Stimulated activated naive CD8-positive, alpha-beta T cell treated with anti-CD3 and anti-CD28 coated beads, Interleukin-15, Interleukin-2, amounts not matched to agents 100 U/mL and 50 U/mL, for 24 hours (primary cell): ENCODE measurements around the gene DNAH9.
A peak's percentile ranks its signal among the peaks of the same experiment; 100 is the strongest.

Source experiments
- ATAC-seq: fragments of 150-1000 bp; cut with Tn5 transposase; one replicate; pipeline ENCODE4 v1.10.0; 2021
- DNase-seq: peaks from one replicate; pipeline ENCODE4 v3.0.0; 2021

Gene DNAH9

GRCh38 chr17:11986179-11986941 lies 388.1 kb downstream of the DNAH9 start:
- ATAC-seq, result no peak
- DNase-seq, result no peak

- DNase-seq, result no peak
- no peak for ATAC-seq
Measured at GRCh38 chr17:11986942-11987329, 388.7 kb downstream of the DNAH9 start.

GRCh38 chr17:11990363-11990983 lies 392.2 kb downstream of the DNAH9 start:
- ATAC-seq, result no peak
- no peak for DNase-seq

GRCh38 chr17:11991461-11991860 lies 393.2 kb downstream of the DNAH9 start:
- ATAC-seq (no peak), DNase-seq (no peak)

- DNase-seq (no peak), ATAC-seq (peak; percentile 58)
Measured at GRCh38 chr17:11996722-11997146, 398.5 kb downstream of the DNAH9 start.

- ATAC-seq (peak; percentile 99), DNase-seq (peak; percentile 97)
Measured at GRCh38 chr17:11997147-11997971, 399.1 kb downstream of the DNAH9 start, which contains the start of gene ZNF18. Gene ZNF18, minus strand, starts transcription at chr17:11997475. Its CDS starts 4,646 bp downstream, at chr17:11992829.

- DNase-seq, result no peak
- ATAC-seq, result no peak
Measured at GRCh38 chr17:11997972-11998233, 399.6 kb downstream of the DNAH9 start.

GRCh38 chr17:11999696-12000095 lies 401.4 kb downstream of the DNAH9 start:
- DNase-seq (no peak), ATAC-seq (no peak)

GRCh38 chr17:12007466-12007865 lies 409.2 kb downstream of the DNAH9 start:
- DNase-seq (no peak), ATAC-seq (no peak)
